Measurements from ENCODE around the gene STUM.
A peak's percentile ranks its signal among the peaks of the same experiment; 100 is the strongest.
"Not testable (repeated sequence)": the region's sequence is repeated elsewhere in the genome, so short reads cannot be mapped to it uniquely, and the experiment has no call there.

Gene STUM

GRCh38 chr1:226606311-226607267, 58.0 kb downstream of the STUM start:
- DNase-seq: no peak

- no peak for DNase-seq
These were observed 58.7 kb downstream of the STUM start for GRCh38 chr1:226607268-226607660.

GRCh38 chr1:226607821-226608220, 59.3 kb downstream of the STUM start:
- no peak for DNase-seq

- DNase-seq: peak; percentile 67
These were observed 60.3 kb downstream of the STUM start for GRCh38 chr1:226608699-226609505.

- no peak for DNase-seq
These were observed 61.4 kb downstream of the STUM start for GRCh38 chr1:226609836-226610455.

GRCh38 chr1:226610671-226611070, 62.1 kb downstream of the STUM start:
- no peak for DNase-seq

- no peak for DNase-seq
These were observed 62.7 kb downstream of the STUM start for GRCh38 chr1:226611301-226611700.

GRCh38 chr1:226611980-226612379, 63.4 kb downstream of the STUM start:
- DNase-seq: not testable (repeated sequence)

- DNase-seq: no peak
These were observed 67.3 kb downstream of the STUM start for GRCh38 chr1:226615876-226616275.

- no peak for DNase-seq
These were observed 68.1 kb downstream of the STUM start for GRCh38 chr1:226616636-226617035.

- no peak for DNase-seq
These were observed 68.5 kb downstream of the STUM start for GRCh38 chr1:226617109-226617508.

GRCh38 chr1:226617719-226618118, 69.2 kb downstream of the STUM start:
- DNase-seq: not testable (repeated sequence)

GRCh38 chr1:226618380-226618779, 69.8 kb downstream of the STUM start:
- no peak for DNase-seq

GRCh38 chr1:226619031-226619430, 70.5 kb downstream of the STUM start:
- no peak for DNase-seq

GRCh38 chr1:226622012-226622411, 73.4 kb downstream of the STUM start:
- DNase-seq: no peak

- no peak for DNase-seq
These were observed 76.0 kb downstream of the STUM start for GRCh38 chr1:226624526-226624925.

- DNase-seq: no peak
These were observed 76.8 kb downstream of the STUM start for GRCh38 chr1:226625326-226625725.

- DNase-seq: no peak
These were observed 77.4 kb downstream of the STUM start for GRCh38 chr1:226625832-226626576.

- DNase-seq: peak; percentile 75
These were observed 78.0 kb downstream of the STUM start for GRCh38 chr1:226626577-226626956.

GRCh38 chr1:226627050-226627755, 78.6 kb downstream of the STUM start:
- DNase-seq: no peak

GRCh38 chr1:226627924-226628611, 79.5 kb downstream of the STUM start:
- DNase-seq: no peak

Data from right forelimb (tissue), 1 donor.